Middle frontal gyrus (tissue), 1 donor: ENCODE results near the gene FOXA3.

Experiments
- DNase-seq: peaks from one replicate; pipeline ENCODE4 v3.0.0-alpha.2; 2015; ENCODE audit warnings: low spot score; ENCODE audit errors: extremely low spot score

The FOXA3 gene

GRCh38 chr19:45872095-45872919 is 8.2 kb downstream of the FOXA3 start:
- DNase-seq: no peak

- no peak for DNase-seq
Measured at GRCh38 chr19:45873219-45873772, 9.2 kb downstream of the FOXA3 start.

DNA sequence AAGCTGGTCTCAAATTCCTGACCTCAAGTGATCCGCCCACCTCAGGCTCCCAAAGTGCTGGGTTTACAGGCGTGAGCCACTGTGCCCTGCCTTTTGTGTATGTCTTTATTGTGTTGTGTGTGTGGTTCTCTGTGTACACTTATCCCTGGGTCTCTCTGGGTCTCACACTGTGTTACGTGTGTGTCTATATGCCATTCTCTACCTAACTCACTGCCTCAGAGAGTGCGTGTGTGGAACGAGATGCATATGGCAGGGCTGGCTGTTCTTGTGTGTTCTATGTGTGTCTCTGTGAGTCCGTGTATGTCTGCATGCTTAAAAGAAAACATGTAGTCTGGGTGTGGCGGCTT is 10.5 kb downstream of the FOXA3 start:
- no peak for DNase-seq

GRCh38 chr19:45876161-45876410 is 12.0 kb downstream of the FOXA3 start:
- no peak for DNase-seq

DNA sequence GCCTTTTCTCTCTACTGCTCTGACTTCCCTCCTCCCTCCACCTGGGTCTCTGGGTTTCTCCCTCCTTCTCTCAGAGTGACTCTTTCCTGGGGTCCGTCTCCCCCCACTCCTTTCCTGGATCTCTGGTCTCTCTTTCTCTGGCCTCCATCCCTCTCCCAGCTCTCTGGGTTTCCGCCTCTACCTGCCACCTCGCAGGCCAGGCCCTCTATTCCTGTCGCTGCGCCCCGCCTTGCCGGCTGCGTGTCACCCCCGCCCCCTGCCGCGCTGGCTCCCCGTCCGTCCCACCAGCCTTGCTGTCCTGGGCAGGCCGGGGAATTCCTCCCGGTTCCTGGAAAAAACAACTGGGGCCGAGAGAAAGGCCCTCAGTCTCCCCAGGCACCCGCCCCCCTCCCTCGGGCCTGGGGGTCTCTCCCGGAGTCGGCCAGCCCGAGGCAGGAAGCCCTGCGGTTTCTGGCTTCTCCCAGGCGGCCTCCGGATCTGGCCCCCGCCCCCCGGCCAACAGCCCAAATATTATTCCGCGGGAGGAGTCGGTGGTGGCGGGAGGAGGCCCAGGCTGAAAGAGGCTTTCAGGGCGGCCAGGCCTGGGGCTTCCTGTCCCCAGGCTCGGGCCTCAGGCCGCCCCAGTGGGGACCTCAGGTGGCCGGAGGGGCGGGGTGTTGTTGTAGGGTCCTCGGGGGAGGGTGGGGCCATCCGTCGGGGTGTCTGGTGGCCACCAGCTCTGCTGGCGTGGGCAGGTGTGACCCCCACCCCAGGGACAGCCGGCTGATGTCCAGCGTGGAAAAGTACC is 12.5 kb downstream of the FOXA3 start:
- no peak for DNase-seq

DNA sequence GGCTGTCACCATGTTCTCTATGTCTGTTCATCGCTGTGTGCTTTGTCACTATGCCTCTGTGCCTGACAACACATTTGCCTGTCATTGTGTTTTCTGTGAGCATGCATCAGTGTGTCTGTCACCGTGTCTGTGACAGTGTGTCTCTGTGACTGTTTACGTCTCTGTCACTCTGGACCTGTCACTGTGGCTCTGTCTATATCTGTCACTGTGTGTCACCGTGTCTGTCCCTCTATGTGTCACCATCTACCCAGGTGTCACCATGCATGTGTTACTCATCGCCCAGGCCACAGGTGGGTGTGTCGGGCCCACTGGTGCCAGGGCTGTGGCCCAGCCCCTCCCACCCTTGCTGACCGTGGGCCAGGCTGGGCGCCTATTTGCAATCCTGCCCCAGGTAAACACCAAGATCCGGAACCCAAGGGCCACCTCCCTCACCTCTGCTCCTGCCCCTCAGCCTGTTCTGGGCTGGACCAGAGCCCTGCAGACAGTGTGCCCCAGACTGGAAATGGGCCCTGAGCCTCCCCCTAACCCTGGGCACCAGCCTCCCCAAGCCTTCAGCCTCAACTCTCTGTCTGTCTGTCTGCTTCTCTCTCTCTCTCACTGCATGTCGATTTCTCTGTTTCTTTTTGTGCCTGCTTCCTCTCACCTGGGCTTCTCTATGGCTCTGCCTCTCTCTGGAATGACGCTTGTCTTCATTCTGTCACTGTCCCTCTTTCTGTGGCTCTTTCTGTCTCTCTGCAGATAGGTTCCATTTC is 14.1 kb downstream of the FOXA3 start:
- no peak for DNase-seq

DNA sequence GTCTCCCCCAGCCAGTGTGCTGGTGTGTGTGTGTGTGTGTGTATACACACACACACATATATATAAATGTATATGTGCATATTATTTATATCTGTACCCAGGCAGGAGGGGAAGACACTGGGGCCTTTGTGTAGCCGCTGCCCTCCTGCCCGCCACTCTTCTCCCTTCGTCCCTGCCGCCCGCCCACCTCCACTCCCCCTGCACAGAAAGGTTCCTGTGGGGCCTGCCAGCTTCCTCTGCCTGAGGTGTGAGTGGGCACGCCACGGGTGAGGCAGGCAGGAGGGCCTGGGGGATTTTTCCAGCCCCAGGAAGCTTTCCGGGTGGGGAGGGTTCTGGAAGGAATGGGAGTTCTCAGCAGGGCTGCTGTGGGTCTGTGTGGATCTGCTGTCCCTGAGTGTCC is 14.9 kb downstream of the FOXA3 start:
- DNase-seq: no peak

GRCh38 chr19:45879971-45880370 is 15.8 kb downstream of the FOXA3 start:
- no peak for DNase-seq

DNA sequence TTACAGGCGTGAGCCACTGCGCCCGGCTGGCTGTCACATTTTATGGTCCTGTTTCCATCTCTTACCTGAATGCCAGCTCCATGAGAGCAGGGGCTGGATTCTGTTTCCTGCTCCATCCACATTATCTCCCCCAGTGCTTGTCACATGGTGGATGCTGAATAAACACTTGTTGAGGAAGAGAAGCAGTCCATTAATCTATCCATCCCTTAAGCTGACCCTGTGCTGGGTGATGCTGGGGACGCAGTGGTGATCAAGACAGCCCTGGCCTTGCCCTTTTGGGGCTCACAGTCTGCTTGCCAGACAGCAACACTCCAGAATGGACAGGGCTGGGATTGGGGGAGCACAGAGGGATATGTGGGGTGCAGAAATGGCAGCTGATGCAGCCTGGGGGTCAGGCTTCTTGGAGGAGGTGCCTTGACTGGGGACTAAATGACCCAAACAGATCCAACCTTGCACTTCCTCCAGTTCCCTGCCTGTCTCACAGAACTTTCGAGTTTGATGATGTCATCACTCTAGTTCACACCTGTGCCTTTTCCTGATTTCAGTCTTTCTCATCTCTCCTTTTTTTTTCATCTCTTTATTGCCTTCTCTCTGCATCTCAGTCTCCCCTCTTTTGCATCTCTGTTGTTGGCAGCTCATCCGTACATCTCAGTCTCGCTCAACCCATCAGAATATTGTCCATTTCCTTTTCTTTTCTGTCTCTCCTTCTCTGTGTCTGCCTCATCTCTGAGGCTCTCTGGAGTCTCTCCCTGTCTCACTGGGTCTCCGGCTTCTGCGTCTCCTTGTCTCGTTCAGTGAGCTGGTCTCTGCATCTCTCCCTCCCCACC is 17.2 kb downstream of the FOXA3 start:
- no peak for DNase-seq

- DNase-seq: no peak
Measured at GRCh38 chr19:45881909-45882528, 17.9 kb downstream of the FOXA3 start.

- DNase-seq: no peak
Measured at GRCh38 chr19:45882652-45883585, 18.8 kb downstream of the FOXA3 start.

DNA sequence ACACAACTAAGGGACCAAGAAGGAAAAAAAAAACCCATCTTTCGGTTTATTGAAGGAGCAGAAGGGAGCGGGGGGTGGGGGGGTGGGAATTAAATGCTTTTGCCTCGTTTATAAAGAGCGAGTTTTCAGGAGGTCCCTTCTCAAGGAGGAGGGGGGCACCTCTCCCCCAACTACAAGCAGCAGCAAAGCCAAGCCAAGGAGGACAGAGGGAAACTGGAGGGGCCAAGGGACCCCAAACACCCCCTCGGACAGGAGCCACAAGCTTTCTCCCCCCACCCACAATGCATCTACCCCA is 19.4 kb downstream of the FOXA3 start:
- DNase-seq: no peak

DNA sequence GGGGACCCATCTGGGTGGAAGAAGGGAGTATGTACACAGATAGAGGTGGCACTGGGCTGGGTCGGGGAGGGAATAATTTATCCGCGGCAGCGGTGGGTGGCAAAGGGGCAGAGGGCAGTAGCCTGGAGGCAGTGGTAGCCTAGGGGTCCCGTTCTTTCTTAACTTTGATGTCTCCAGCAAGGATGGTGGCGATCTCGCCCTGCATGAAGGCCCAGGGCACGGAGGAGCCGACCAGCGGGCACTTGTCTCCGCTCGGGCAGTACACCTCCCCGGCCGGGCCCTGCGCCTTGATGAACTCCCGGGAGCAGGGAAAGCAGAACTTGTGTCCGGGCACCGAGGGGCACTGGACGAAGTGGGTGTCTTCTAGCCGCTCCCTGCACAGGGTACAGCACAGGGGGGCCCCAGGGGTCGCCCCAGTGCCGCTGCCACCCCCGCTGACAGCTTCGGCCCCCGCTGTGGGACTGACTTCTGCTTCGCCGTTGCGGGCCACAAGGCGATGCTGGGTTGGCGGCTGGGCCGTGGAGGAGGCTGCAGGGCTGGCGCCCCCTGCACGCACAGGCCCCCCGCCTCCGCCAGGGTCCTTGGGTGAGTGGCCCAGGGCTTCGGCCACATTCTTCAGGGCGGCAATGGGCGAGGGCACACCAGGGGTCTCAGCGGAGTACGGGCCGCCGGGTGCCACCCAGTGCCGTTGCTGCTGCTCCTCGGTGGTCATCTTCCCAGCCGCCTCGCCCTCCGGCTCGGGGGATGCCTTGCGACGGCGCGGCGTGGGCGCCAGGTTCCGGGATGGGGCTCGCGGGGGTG is 20.0 kb downstream of the FOXA3 start:
- no peak for DNase-seq

GRCh38 chr19:45884682-45885555 is 20.8 kb downstream of the FOXA3 start:
- no peak for DNase-seq

GRCh38 chr19:45885556-45886426 is 21.7 kb downstream of the FOXA3 start, which contains the start of gene IRF2BP1:
IRF2BP1 (minus strand) TSS chr19:45886141; CDS start chr19:45885774, 367 bp downstream.
- DNase-seq: peak; percentile 89

- DNase-seq: peak; percentile 93
Measured at GRCh38 chr19:45886427-45887199, 22.5 kb downstream of the FOXA3 start.
